Femur (tissue), 1 donor: ENCODE measurements around the gene PSMB8.
"Not testable (repeated sequence)": the region's sequence is repeated elsewhere in the genome, so short reads cannot be mapped to it uniquely, and the experiment has no call there.

ENCODE experiments used
- DNase-seq: peaks from one replicate; pipeline ENCODE4 v3.0.0-alpha.2; 2017

PSMB8 gene

DNA sequence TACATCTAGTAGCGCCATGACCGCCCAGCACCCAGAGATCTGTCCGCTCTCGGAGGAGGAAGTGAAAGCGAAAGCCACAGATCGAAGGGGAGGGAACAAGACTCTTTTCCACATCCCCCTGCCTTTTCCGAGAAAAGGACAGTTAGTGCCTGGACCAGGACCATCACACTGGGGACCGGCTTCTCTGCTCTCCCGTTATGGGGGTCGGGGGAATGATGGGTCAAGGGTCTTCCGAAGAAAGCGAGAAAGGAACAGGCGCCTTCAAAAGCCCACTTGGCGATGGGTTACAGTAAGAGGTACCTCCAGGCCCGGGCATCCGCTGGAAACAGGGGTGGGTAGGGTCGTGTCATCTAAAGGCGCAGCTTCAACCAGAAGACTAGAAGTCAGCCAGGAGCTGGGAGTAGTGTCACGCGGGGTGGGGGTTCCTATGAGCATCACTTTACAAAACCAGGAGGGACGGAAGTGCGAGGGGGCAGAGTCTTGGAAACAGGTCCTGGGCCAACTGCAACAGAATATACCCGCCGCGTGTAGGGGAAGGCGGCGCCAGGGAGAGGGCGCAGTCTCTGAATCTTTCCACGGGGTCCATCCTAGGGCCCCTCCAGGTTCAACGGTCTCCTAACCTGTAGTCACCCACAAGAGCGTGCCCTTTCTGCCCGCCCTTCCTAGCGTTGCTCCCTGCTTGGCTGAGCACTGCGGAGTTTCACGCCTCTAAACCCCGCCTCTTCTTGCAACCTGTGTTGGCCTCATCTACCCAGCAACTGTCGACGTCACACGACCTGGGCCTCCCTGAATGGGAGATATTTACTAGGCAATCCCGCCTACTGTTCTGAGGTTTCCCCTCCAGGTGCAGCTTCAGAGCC, at the start of gene PSMB8:
Gene PSMB8, minus strand, starts transcription at position 69 of the 860 bp plus-strand sequence. Its CDS starts 51 bp downstream, at position 18.
- peak; percentile 97 for DNase-seq

DNA sequence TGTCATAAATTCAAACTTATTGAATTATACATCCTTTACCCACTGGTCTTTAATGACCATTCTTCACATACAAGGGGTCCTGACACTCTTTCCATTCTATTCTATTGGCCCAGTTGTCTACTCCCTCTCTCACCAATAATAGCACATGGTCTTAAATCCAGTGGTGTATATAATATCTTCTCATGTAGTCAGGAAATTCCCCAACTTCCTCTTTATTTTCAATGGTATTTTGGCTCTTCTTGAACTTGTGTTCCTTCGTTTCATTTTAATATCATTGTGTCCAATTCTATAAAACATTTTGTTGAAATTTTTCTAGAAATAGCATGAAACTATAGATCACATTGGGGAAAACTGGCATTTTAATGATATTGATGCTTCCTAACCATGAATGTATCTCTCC, 47.0 kb upstream of the PSMB8 start:
- DNase-seq: no peak

DNA sequence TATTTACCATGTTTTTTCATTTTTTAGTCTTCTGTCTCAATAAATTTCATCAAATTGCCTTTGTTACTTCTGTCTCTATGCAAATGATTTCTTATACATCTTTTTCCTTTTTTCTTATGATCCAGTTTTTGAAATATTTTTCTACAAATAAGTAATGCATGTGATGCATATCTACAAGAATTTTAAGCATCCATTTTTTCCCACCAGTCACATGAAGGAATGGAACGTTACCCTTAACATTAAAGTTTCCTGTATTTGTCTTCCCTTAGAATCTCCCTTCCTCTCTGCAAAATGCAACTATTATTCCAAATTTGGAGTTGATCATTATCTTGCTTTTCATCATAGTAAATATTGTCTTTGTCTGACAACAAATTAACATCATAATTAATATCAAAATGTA, 45.7 kb upstream of the PSMB8 start:
- DNase-seq: no peak

DNA sequence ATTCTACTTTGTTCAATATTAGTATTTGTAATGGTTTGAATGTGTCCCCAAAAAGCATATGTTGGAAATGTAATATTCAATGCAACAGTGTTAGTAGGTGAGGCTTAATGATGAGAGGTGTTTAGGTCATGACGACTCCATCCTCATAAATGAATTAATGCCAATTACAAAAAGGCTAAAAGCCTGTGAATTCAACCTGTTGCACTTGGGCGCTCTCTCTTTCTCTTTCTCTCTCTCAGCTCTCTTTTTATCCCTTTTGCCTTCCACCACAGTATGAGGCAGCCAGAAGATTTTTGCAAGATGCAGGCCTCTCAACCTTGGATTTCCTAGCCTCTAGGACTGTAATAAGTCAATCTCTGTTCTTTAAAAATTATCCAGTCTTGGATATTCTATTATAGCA, 44.7 kb upstream of the PSMB8 start:
- DNase-seq: no peak

DNA sequence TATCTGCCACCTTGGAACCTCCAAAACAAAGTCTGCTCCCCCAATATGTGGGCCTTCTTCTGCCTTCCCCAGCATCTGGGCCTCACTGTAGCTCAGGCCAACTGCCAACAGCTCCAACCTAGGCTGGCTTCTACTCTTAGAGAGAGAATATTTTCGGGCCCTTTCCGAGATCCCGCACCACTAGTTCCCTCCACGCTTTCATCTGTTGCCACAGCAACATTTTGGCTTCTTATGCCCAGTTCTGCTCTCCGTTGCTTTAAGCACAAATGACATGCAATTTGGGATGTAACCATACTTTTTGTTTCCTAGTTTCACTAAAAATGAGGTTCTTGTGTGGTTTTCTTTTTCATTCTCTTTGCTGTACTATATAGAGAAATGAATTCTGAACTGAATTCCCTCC, 43.8 kb upstream of the PSMB8 start:
- DNase-seq: peak; percentile 33

DNA sequence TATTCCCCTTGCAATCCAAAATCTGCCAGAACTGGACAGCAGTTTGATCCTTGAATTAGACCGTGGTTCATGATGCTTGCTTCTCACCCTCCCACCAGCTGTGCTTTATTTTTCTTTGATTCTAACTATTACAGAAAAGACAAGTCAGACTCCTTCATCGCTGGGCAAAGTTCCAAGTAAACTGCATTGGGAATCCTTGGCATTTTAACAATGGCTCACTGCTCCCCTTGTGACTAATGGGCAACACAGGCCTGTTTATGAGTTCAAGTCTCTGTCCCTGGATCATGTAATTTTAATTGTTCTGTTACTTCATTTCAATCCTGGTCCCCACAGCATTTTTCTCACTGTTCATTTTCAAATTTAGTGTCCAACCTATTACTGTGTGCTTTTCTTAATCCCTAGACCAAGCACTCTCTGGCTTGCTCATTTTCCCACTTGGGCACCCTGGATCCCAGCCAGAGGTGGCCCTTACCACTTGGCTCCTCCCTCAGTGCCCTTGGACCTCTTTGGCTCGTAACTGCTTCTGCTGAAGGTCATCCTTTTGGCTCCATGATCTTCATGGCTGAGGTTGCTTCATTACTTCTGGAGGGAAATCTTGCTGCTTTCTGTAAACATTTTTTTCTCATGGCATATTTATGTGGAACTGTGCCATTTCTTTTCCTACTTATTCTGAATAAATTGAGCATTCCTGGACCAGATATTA, 43.0 kb upstream of the PSMB8 start:
- no peak for DNase-seq

DNA sequence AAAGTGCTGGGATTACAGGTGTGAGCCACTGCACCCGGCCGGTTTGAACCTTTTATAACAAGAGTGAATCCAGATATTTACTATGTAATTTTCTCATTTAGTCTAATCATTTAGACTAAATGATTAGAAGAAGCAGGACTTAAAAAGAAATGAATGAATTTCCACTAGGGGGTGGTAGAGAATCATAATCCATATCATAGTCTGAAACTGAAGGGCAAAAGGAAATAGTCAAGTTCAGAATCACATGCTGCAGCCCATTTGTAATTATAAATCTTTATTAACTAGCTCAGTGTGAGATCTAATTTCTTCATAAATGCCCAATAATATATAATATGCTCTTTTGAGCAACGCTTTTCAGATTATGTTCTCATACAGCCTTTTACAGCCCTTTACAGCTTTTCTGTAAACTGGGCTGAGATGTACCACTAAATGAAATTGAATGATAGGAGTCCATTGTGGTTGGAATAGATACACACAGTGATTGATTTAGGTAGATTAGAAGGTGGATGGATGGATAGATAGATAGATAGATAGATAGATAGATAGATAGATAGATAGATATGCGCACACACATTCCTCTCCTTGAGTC, 41.9 kb upstream of the PSMB8 start:
- no peak for DNase-seq

DNA sequence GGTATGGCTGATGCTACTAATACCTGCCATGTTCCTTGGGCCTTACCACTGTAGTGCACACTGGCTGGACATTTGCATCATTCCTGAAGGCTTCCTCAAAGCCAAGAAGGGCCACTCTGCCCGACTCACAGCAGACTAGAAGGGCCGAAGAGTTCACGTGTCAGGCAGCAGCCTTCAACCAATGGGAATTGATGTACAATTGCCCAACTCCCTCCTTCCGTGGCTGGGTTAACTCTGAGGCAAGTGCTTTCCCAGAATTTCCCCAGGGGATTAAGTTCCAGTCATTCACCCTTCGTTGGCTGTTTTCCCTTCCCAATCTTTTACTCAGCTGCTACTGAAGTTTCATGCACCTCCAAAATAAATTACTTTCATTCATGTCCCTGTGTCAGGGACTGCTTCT, 39.9 kb upstream of the PSMB8 start:
- no peak for DNase-seq

DNA sequence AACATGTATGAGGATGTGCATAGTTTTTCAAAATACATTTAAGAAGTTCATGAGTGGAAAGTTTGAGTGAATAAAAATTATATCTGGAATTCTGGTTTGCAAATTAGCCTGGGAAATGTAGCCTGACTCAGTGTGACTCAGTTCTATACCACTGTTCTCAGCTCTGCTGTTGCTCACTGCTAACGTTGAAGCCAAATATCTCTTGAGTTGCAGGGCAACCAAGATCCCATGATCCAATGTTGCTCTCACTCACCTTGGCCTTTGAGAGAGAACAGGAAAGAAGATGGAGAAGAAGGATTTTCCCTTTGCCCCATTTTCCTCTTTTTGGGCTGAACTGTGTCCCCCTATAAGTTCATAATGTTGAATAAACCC, 39.0 kb upstream of the PSMB8 start:
- no peak for DNase-seq

DNA sequence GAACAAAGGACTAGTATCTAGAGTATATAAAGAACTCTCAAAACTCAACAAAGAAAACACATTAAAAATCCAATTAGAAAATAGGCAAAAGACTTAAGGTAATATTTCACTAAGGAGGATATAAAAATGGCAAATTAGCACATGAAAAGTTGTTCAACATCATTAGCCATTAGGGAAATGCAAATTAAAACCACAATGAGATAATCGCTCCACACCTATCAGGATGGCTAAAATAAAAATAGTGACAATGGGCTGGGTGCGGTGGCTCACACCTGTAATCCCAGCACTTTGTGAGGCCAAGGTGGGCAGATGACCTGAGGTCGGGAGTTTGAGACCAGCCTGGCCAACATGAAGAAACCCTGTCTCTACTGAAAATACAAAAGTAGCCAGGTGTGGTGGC, 37.1 kb upstream of the PSMB8 start:
- DNase-seq: not testable (repeated sequence)

DNA sequence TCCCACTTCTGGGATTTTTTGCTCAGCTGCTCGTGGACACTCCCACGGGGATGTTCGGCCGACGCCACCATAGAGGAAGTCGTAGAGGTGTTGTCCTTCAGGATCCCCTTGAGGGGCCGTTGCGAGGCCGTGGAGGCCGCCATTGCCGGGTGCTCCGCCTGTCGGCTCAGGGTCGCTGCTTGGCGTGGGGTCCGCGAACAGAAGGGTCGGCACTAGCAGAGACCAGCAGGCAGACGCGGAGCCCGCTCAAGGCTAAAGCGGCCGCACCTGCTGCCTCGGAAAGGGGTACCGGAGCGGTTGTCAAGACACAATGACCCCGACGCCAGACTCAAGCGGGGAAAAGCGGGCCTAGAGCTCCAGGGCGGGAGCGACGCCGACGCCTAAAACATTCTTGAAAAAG, 35.8 kb upstream of the PSMB8 start:
- DNase-seq: no peak

DNA sequence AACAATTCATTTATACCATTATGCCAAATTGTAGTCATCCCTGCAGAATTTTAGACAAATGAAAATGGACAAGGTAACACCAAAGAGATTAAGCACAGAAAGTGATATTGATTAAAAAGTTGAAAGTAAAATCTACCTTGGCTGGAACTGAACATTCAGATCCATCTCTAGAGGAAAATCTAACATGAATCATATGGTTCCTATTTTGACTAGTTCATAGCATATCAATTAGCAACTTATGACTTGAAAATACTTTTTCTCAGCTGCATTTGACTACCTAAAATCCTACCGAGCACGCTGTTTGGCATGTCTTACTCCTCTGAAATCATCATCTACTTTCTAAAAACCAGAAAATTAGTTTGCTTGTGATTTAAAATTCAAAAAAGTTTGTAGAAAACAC, 32.8 kb upstream of the PSMB8 start:
- DNase-seq: no peak

DNA sequence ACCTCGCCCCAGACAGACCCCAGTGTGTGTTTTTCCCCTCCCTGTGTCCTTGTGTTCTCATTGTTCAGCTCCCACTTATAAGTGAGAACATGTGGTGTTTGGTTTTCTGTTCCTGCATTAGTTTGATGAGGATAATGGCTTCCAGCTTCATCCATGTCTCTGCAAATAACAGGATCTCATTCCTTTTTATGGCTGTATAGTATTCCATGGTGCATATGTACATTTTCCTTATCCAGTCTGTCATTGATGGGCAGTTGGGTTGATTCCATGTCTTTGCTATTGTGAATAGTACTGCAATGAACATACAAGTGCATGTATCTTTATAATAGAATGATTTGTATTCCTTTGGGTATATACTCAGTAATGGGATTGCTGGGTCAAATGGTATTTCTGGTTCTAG, 30.1 kb upstream of the PSMB8 start:
- not testable (repeated sequence) for DNase-seq

DNA sequence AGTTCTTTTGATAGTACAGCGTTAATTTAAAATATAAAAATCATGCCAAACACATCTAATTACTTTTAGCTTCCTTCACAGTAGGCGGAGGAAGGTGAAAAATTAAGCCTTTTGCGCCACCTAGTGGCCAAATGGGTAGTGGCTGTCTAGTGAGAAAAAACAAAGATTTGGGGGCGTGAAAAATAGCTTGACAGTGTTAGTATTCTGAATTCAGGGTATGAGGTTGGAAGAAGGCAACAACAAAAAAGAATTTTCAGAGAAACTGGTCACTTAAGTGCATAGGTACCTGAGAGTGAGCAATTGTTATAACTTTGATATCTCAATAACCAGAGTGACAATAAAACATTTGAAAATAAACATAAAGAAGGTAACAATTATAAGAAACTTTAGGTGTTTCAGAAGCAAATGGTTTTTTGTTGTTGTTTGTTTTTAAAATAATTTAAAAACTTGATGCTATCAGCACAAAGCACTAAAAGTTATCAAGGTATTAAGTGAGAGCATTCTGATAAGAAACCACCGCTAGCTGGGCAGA, 24.5 kb upstream of the PSMB8 start:
- peak; percentile 85 for DNase-seq

DNA sequence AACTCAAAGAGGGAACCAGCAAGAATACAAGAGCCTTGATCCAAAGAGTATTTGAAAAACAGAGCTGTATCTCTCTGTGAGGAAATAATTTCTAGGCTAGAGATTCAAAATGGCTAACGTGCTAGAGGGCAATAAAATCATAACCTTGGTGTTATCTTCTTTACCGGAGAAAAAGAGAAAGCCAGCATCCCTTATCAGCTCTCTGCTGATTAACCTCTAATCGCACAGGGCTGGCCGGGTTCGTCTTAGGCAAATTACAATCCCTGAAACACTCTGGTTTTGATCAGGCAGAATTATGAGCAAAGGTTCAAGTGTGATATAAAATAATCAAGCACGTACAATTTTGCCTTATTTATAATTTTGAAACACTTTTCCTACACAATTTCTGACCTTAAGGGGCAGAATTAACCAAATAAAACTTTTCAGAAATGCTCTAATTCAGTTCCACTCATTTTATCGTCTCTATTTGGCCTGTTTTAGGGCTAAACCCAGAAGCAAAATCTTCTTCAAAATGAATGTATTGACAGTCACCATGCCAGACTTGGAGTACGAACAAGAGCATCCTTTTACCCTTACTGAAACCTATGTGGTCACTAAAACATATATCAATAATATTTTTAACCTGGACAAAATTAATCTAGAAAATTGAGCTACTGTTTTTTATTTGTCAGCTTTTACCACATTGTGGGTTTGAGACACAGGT, 23.9 kb upstream of the PSMB8 start:
- no peak for DNase-seq

DNA sequence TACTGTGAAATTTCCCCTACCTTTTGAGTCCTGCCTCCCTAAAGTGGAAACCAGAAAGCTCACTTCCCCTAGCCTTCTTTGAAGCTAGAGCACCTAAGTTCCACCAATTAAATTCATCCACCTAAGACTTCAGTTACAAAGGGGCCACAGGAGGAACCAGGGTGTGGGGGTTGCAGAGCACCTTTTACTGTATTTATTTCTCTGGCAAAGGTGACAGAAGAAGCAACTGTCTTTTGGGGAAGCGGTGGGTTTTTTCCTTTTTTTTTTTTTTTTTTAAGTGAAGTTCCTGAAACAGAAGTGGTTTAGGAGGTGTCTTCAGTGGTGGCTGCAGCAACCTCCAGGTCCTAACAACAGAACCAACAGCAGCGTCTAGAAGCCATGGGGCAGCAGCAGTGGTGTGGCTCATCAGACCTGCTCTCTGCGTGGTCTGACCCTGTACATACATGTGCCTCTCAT, 23.2 kb upstream of the PSMB8 start:
- DNase-seq: no peak

DNA sequence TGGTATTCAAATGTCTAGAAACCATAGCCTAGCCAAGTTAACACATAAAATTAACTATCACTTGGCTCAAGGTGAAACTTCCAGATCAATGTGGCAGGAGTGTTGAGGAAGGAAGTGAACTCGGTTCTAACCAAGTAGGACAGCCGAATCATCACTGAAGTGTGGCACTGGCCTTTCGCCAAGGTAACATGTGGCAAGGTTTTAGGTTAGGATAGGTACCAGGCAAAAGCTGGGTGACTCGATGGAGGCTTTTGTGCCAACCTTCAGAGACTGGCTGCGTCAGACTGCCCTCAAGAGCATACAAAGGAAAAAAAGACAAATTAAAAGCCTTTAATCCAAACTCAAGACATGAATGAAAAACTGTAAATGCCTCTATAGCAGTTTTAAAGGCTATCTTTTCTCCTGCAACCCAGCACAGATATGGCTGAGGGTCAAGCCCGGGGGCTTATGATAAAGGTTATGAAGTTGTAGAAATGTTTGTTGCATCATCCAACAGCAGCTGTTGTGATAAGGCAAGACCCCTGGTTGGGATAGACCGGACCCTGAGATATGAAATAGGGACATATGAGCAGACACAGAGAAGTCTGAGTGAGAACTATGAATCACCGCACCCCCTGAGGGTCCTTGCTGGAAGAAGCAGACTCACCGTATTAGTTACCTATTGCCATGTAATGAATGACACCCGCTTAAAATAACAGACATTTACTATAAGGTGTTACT, 22.0 kb upstream of the PSMB8 start:
- DNase-seq: no peak

DNA sequence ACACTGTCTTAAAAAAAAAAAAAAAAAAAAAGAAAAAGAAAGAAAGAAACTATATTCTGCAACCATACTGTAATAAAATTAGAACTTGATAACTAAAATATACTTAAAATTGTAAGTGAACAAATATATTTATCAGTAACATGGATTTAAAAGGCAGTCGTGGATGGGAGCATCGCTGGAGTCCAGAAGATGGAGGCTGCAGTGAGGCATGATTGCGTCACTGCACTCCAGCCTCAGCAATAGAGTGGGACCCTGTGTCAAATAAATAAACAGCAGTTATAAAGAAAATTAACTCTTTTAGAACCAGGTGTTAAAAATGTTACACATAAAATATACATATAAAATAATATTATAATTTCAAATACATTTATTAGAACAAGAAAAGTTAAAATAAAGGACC, 18.9 kb upstream of the PSMB8 start:
- no peak for DNase-seq

DNA sequence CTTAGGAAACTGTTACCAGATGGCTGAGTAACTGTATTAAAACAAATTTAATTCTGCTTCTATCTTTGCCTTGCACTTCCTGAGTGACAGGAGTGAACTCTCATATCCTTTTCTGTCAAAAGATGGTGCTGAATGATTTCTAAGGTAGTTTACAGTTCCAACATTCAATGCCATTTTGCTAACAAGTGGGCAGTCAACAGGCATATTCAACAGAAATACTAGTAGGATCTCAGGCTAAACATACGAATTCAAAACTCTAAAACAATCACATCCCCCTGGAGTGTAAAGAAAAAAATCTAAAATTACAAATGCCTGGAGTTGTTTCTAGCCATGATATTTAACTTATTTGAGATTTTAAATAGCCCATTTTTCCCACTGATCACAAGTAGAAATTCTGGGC, 16.8 kb upstream of the PSMB8 start:
- no peak for DNase-seq

DNA sequence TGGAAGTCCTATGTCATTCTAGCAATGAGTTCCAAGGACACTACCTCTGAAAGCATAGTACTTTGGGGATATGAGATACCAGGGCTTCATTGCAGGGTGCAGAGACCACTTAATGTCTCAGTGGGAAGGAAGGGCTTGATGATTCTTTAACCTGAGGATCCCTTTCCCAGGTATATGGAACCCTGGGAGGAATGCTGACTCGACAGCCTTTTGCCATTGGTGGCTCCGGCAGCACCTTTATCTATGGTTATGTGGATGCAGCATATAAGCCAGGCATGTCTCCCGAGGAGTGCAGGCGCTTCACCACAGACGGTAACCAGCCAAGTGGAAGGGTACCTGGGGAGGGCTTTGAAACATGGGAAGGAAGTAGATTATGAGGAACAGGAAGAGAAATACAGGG, 14.3 kb upstream of the PSMB8 start:
- no peak for DNase-seq

DNA sequence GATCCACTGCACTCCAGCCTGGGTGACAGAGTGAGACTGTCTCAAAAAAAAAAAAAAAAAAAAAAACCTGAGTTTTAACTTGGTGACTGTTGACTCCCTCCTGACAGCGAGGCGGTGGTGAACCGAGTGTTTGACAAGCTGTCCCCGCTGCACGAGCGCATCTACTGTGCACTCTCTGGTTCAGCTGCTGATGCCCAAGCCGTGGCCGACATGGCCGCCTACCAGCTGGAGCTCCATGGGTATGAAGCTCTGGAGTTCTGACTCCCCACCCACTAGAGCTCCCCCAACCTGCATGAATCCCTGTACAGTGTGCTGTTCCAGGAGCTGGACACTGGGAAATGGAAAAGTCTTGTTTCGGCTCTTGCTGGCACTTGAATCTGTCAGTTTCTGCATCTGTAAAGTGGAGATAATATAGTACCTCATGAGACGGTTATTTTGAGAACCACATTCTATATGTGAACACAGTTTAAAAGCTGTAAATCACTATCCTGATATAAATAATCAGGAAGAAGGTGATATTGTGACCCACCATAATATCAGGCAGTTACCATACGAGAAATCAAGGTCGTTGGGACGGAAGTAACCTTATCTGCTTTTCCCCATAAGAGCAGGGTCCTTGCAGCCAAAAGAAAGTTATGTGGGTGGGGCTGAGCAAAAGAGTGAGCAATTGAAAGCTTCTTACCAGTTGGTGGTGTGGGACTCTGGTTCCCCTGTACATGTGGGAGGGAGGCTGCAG, 13.5 kb upstream of the PSMB8 start:
- no peak for DNase-seq
